Gastrocnemius medialis (tissue), 4 donors: ENCODE results near the gene BBS12.

Experiments
- POLR2A ChIP-seq, 2 donors: fragments of 450-650 bp; IDR thresholded peaks; one replicate each; pipeline ENCODE4 v1.6.1; 2017; ENCODE audit warnings: antibody characterized with exemption in 2 of 2, mild to moderate bottlenecking in 2 of 2, moderate library complexity in 2 of 2
- TF ChIP-seq, protein P1 (sequence below), 5 experiments: fragments of 450-650 bp in 3 of 5; fragments of 200-600 bp in 2 of 5; sonication (generic) in 2 of 5; IDR thresholded peaks in 4 of 5; conservative IDR thresholded peaks in 1 of 5; 1 replicate in 4 of 5; 2 replicates in 1 of 5; pipeline ENCODE4 v1.5.1; 2016 to 2019; ENCODE audit warnings: antibody characterized with exemption in 5 of 5, mild to moderate bottlenecking in 3 of 5, moderate library complexity in 3 of 5

DNA sequence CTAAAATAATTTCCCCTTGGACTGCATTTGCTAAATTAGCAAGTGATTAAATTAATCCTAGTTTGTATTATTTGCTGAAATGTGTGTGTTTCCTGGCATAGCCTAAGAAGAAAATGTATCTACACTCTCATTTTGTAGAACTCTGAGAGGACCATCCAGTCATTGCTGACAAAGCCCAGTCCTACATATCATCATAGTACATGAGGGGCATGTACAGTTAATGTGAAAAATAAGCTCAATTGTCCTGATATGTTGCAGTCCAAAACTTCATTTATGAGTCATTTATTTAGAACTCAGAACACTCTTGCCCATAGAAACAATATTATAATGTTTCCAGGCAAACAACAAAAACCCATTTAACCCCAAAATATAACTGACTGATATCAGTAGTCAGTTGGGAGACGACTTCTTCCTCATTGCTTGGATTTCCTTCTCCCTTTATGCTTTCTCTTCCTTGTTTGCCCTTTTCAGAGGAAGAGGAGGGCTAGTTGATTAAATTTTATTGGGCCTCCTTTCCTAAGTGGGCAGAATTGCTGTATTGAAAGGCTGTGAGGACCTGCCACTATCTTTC lies 26.9 kb upstream of the BBS12 start:
- TF ChIP-seq, protein P1, sequence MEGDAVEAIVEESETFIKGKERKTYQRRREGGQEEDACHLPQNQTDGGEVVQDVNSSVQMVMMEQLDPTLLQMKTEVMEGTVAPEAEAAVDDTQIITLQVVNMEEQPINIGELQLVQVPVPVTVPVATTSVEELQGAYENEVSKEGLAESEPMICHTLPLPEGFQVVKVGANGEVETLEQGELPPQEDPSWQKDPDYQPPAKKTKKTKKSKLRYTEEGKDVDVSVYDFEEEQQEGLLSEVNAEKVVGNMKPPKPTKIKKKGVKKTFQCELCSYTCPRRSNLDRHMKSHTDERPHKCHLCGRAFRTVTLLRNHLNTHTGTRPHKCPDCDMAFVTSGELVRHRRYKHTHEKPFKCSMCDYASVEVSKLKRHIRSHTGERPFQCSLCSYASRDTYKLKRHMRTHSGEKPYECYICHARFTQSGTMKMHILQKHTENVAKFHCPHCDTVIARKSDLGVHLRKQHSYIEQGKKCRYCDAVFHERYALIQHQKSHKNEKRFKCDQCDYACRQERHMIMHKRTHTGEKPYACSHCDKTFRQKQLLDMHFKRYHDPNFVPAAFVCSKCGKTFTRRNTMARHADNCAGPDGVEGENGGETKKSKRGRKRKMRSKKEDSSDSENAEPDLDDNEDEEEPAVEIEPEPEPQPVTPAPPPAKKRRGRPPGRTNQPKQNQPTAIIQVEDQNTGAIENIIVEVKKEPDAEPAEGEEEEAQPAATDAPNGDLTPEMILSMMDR (IDR thresholded peaks at IDR 0.05 in 4 of 5, conservative IDR thresholded peaks at IDR 0.05 in 1 of 5) = no peak
- TF ChIP-seq POLR2A (IDR thresholded peaks at IDR 0.05) = no peak
